Activated CD8-positive, alpha-beta memory T cell treated with anti-CD3 and anti-CD28 coated beads for 24 hours (primary cell): ENCODE measurements around the gene ADCY10.
"Not testable (repeated sequence)": the region's sequence is repeated elsewhere in the genome, so short reads cannot be mapped to it uniquely, and the experiment has no call there.

ENCODE experiments used
- DNase-seq: peaks from one replicate; pipeline ENCODE4 v3.0.0-alpha.2; 2020

The ADCY10 gene

GRCh38 chr1:167913895-167914496, at the start of gene ADCY10:
Gene ADCY10, minus strand, starts transcription at chr1:167914134. Its CDS starts 8,994 bp downstream, at chr1:167905140.
- DNase-seq, result no peak

- no peak for DNase-seq
Measured at GRCh38 chr1:167957710-167958109, 43.8 kb upstream of the ADCY10 start.

GRCh38 chr1:167955915-167956314, 42.0 kb upstream of the ADCY10 start:
- no peak for DNase-seq

GRCh38 chr1:167950569-167950968, 36.6 kb upstream of the ADCY10 start:
- DNase-seq, result no peak

- no peak for DNase-seq
Measured at GRCh38 chr1:167949785-167950184, 35.9 kb upstream of the ADCY10 start.

- no peak for DNase-seq
Measured at GRCh38 chr1:167947733-167948132, 33.8 kb upstream of the ADCY10 start.

- no peak for DNase-seq
Measured at GRCh38 chr1:167943541-167943940, 29.6 kb upstream of the ADCY10 start.

GRCh38 chr1:167940264-167940663, 26.3 kb upstream of the ADCY10 start:
- no peak for DNase-seq

- DNase-seq, result no peak
Measured at GRCh38 chr1:167938080-167938636, 24.2 kb upstream of the ADCY10 start.

- no peak for DNase-seq
Measured at GRCh38 chr1:167937709-167938010, 23.7 kb upstream of the ADCY10 start.

- DNase-seq, result no peak
Measured at GRCh38 chr1:167936930-167937708, 23.2 kb upstream of the ADCY10 start, which contains the start of gene MPC2. Gene MPC2, minus strand, starts transcription at chr1:167937072. Its CDS starts 1,231 bp downstream, at chr1:167935841.

- peak; percentile 95 for DNase-seq
Measured at GRCh38 chr1:167936068-167936929, 22.4 kb upstream of the ADCY10 start, which contains the start of gene DCAF6. Gene DCAF6, plus strand, starts transcription at chr1:167936683. Its CDS starts 229 bp downstream, at chr1:167936912.

GRCh38 chr1:167935216-167936067, 21.5 kb upstream of the ADCY10 start:
- no peak for DNase-seq

- DNase-seq, result no peak
Measured at GRCh38 chr1:167934426-167935215, 20.7 kb upstream of the ADCY10 start.

- DNase-seq, result no peak
Measured at GRCh38 chr1:167933788-167934187, 19.9 kb upstream of the ADCY10 start.

- no peak for DNase-seq
Measured at GRCh38 chr1:167929725-167930124, 15.8 kb upstream of the ADCY10 start.

- not testable (repeated sequence) for DNase-seq
Measured at GRCh38 chr1:167928919-167929318, 15.0 kb upstream of the ADCY10 start.

- DNase-seq, result no peak
Measured at GRCh38 chr1:167928457-167928852, 14.5 kb upstream of the ADCY10 start.

- DNase-seq, result no peak
Measured at GRCh38 chr1:167927046-167927754, 13.3 kb upstream of the ADCY10 start.

- no peak for DNase-seq
Measured at GRCh38 chr1:167926486-167926997, 12.6 kb upstream of the ADCY10 start.
